ENCODE data around the gene ATP5F1A. TPM values are rescaled to one million over a fixed set of nuclear protein-coding genes. Genes with fewer than 3 reads are reported as not detected.
"Not testable (repeated sequence)": the region's sequence is repeated elsewhere in the genome, so short reads cannot be mapped to it uniquely, and the experiment has no call there.

ATP5F1A gene
- total RNA-seq, 2 donors from 2014 or later: 1,001 to 1,121 TPM

DNA sequence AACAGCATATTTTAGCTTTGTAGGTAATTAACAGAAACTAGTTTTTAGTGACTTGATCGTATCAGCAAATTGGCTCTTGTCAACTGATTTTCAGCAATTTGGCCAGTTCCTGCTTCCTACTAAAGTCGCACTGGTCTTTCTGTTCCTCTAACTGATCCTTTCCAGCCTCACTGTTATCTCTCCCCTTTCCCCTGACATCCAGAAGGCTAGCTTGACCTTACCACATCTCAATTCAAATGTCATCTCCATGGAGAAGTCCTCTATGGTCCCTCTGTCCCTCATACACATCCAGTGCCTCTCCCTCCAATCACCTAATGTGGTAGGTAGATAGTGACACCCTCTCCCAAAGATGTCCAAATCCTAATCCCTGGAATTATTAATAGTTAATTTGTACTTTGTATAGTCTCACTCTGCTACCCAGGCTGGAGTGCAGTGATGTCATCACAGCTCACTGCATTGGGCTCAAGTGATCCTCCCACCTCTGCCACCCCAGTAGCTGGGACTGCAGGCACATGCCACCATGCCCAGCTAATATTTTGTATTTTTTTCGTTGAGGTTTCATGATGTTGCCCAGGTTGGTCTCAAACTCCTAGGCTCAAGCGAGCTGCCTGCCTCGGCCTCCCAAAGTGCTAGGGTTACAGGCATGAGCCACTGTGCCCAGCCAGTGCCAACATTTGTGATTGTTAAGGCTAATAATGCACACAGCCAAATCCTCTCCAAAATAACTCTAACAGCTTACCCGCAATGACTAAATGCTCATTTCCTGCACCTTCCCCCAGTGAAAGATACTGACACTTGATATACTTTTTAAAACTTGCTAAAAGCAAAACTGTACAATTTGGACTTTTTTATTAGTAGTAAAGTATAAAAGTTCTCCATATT is 42.9 kb downstream of the ATP5F1A start:
- intact Hi-C loops (cut with DNase I): no loop called here
- no peak for DNase-seq
- ATAC-seq: no peak

DNA sequence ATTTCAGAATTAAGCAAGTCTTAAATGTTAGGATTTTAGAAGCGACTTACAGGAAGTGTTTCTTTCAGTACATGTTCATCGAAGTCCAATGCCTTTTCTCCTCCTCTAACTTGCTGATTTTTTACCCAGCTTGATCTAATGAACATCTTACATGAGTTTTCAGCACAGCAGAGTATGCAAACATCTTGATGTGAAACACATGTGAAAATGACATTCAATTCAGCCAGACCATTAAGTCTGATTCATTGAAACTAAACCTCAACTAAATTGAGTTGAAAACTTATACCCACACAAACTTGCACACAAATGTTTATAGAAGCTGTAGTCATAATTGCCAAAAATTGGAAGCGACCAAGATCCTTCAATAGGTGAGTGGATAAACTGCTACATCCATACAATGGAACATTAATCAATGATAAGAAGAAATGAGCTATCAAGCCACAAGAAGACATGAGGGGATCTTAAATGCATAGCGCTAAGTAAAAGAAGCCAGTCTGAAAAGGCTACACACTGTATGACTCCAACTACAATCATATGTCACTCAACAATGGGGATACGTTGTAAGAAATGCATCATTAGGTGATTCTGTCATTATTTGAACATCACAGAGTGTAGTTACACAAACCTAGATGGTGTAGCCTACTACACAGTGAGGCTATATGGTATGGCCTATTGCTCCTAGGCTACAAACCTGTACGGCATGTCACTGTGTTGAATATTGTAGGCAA is 44.6 kb downstream of the ATP5F1A start:
- intact Hi-C loops (cut with DNase I): no loop called here
- DNase-seq: no peak
- ATAC-seq: no peak

DNA sequence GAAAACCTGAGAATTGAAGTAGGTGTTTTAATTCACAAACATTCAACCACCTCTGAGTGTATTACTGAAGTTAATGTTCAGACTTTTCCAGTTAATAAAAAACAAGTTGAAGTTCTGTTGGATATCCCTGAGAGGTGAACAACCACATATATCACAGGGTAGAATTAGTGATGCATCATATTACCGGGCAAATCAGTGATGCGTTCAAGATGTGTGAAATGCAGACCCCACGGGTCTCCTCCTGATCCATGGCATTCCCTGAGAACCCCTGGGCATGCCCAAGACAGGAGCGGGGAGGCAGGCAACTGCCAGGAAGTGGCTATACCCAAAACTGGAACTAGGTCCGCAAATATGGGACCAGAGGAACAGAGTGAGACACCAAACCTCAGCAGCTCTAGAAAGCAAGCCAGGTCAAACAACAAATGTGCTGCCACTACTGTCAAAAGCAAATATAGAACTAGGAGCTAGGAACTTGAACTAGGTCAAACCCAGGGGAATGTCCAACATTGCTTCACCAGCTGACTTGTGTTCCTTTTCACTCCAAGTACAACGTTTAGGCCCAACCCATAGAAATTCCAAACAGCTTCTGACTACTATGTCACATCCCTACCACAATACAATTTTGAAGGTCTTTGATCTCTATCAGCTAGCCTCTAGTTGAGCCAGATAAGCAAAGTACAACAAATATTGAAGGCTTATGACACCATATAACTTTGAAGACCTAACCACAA is 46.2 kb downstream of the ATP5F1A start:
- intact Hi-C loops (cut with DNase I): no loop called here
- peak in 1 of 2 donors; percentile 19 for ATAC-seq
- no peak for DNase-seq

DNA sequence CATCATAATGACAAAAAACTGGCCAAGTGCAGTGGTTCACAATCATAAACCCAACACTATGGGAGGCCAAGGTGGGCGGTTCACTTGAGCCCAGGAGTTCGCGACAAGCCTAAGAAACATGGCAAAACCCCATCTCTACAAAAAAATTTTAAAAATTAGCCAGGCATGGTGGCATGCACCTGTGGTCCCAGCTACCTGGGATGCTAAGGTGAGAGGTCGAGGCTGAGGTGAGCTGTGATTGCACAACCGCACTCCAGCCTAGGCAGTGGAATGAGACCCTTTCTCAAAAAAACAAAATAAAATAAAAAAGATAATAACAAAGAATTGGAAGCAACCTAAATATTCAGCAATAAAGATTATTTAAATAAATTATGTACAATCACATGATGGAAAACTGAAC is 47.8 kb downstream of the ATP5F1A start:
- intact Hi-C loops (cut with DNase I): no loop called here
- ATAC-seq: no peak
- no peak for DNase-seq

DNA sequence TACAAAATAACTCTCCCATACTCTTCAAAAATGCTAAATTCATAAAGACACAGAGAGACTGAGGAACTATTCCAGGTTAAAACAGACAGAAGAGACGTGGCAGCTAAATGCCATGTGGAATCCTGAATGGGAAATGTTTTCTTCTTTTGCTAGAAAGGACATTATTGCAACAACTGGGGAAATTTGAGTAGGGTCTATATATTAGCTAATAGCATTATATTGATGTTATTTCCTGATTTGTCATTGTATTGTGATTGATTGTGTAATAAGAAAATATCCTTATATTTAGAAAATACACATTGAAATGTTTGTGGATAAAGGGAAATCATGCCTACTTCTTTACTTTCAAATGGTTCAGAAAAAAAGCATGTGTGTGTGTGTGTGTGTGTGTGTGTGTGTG is 49.5 kb downstream of the ATP5F1A start:
- intact Hi-C loops (cut with DNase I): no loop called here
- no peak for ATAC-seq
- no peak for DNase-seq

DNA sequence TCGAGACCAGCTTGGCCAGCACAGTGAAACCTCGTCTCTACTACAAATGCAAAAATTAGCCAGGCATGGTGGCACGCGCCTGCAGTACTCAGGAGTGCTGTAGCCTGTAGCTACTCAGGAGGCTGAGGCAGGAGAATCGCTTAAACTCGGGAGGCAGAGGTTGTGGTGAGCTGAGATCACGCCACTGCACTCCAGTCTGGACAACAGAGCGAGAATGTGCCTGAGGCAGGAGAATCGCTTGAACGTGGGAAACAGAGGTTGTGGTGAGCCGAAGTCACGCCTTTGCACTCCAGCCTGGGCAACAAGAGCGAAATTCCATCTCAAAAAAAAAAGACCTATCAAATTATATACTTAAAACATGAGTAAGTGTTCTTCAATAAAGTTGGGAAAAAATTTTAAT is 50.7 kb downstream of the ATP5F1A start:
- ATAC-seq; DNase-seq; intact Hi-C loops (cut with DNase I): not testable (repeated sequence)

DNA sequence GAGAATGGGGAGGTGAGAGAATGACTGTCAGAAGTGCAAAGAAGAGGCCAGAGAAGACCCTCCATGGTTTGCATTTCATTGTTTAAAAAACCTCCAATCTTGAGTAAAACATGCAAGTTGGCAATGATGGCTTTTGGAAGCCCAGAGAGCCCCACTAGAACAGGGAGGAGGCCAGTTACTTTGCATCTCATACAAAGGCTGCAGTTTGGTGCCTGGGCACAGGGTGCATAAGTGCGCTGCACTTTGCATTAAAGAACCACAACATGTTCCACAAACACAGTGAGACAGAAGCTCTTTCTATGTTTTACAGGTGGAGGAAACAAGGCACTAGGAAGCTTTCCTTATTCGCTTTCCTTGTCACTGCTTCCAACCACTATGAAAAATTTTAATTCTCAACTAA is 51.4 kb downstream of the ATP5F1A start:
- ATAC-seq (no peak), DNase-seq (no peak)
- intact Hi-C loops (cut with DNase I): no loop called here

DNA sequence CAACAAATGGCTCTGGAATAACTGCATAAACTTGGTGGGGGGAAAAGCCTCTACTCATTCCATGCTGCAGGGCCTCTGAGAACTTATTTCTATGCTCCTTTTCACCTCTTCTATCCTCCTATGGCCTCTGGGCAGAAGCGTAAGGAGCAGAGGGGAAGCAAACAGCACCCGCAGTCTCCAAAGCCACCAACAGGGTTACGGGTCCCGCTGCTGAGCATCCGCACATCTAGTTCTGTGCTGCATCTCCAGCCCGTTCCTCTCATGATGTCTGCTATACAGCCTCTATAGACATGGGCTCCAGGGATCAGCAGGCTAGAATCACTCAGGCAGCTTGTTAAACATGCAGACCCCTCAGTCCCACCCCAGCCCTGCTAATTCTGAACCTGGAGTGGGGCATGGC is 52.0 kb downstream of the ATP5F1A start:
- no peak for ATAC-seq
- intact Hi-C loops (cut with DNase I): no loop called here
- no peak for DNase-seq

DNA sequence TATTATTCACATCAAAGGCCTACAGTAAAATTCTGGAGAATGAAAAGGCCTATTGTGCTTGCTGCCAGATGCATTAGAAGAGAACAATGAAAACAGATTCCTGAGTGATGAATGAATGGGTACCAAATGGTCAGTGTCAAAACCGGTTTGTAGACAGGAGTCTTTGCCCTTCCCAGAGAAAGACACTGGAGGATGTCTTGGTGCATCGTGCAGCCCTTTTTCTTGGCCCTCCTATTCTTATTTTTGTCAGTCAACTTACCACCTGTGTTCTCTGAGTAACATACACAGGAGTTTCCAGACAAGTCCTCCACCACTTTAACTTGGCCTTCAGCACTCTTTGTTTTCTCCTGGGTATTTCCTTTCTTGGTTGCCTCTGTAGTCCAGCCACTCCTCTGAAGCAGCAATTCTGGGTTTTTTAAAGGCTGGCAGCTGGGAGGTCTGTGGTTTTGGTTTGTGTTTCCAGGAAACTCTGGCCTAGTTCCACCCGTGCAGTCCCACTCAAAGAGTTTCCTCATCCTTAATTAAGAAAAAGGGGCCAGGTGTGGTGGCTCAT is 55.4 kb downstream of the ATP5F1A start:
- intact Hi-C loops (cut with DNase I): no loop called here
- DNase-seq: no peak
- peak; percentile 53 to 63 for ATAC-seq

DNA sequence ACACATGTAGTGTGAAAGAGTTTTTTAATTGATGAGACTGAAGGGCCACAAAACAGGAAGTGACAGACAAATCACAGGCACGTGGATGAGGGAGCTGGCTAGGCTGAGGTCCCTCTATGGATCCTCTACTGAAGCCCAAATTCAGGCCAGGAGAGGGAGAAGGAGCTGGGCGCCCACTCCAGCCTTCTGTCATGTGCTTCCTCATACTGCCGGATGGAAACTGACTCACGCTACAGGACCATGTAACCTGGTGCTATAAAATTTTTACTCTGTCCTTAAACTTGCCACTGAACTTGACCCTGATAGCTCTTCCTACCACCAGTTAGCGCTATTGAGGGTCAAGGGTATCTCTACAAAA is 57.4 kb downstream of the ATP5F1A start:
- peak in 1 of 2 donors; percentile 12 for ATAC-seq

DNA sequence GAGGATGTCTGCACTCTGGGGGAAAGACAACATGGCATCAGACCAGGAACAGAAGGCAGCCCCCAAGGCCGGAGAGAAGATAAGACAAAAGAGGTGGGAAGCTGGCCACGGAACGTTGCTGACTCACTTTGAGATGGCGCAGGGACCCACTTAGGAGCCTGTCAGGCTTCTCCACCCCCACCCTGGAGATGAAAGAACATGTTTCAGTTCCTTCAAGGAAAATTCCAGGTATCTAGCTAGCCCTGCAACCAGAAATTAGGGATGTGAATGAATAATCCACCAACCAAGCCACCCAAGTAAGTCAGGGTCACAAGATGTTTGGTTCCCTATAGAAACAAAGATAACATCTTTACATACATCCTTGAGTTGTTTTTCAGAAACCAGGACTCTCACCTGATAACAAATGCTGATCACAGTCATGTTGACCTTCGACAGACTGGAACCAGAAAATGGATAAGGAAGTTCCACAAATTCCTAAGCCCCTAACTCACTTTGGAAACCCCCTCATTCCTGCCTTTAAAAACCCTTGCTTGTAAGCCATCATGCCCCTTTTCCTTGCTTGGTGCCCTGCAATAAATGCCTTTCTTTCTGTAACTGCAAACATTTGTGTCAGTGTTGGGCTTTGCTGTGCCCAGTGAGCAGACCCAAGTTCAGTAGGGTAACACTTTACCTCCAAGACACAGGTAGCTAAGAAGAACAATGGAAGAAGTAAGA is 57.9 kb downstream of the ATP5F1A start:
- DNase-seq (no peak), ATAC-seq (no peak)
- intact Hi-C loops (cut with DNase I): no loop called here

More for the DNA sequence above, 57.4 kb downstream of the ATP5F1A start:
- intact Hi-C loops (cut with DNase I): no loop called here
- no peak for DNase-seq

DNA sequence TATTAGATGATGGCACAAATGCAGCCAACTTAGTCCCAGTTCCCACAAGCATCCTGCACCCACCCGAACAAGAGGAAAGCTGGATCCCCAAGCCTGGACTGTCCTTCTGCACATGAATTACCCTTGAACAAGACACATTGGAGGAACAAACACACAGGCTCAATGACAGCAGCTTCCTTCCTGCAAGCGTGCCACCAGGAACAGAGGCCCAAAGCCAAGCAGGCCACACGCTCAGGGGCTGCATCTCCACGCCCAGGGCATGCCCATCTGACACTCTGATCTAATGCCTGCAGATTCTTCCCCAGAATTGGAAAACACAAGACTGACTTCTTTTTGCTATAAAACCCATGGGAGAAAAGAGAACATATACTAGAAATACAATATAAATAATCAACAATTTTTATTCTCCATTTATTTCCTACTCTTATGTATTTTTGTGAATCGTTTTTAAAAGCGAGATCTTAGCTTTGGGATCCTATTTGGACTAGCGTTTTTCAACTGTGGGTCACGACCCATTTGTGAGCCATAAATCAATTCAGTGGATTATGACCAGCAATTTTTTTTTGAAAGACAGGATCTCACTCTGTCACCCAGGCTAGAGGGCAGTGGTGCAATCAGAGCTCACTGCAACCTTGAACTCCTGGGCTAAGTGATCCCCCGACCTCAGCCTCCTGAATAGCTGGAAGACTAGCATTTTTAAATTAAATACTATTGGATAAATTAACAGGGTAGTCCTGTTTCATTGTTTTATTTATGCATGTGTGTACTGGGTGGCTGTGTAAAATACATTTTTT is 60.4 kb downstream of the ATP5F1A start:
- DNase-seq (no peak), ATAC-seq (no peak)
- intact Hi-C loops (cut with DNase I): no loop called here

DNA sequence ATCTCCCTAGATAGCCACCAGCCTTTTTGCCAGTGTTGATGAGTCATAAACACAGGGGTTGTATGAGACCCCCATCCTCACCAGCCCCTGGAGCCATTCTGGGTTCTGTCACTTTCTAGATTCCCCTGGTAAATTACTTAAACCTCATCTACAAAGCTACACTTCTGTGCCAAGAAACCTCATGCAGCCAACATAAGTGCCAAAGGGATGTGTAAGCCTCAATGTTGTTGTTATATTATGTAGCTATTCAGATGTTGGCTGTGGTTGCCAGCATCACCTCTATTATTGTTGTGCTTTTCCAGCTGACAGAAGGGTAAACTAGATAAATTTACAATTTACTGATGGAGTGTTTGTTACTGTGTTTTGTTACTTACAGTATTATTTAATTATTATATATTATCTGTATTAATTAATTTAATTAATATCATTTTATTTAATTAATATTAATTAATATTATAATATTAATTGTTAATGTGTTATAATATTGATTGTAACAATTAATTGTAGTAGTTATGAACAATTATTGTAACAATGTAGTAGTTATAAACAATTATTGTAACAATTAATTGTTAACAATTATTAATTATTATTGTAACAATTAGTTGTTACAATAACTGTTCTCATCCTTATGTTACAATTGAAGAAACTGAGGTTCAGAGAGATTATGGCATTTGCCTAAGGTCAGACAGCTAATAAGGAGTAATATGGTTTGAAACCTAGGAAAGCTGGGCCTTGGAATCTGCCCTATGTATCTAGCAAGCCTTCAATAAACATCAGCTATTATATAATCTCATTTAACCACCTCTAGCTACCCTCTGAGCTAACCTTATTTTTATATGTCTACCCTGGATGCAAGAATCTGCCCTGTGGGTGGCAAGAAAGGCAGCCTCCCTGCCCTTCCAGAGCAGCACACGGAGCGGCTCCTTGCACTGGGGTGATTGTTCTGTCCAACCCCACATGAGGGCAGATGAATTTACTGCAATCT is 62.1 kb downstream of the ATP5F1A start:
- DNase-seq (no peak), ATAC-seq (no peak)
- intact Hi-C loops (cut with DNase I): no loop called here

DNA sequence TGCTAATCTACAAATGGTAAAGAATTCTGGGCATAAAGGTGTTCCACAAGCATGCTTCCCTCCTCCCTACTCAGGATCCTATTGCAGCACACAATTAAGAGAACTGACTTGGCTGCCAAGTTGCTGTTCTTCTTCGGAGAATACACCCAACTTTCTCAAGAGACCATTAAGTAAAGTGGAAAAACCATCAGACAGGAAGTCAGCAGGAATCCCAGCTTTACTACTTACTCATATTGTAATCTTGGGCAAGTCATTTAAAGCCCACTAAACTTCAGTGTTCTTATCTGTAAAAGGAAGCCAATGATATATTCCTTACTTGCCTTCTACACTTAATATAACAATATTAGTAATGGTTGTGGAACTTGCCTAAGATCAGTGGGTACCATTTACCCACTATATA is 63.9 kb downstream of the ATP5F1A start:
- ATAC-seq (no peak), DNase-seq (no peak)
- intact Hi-C loops (cut with DNase I): no loop called here

DNA sequence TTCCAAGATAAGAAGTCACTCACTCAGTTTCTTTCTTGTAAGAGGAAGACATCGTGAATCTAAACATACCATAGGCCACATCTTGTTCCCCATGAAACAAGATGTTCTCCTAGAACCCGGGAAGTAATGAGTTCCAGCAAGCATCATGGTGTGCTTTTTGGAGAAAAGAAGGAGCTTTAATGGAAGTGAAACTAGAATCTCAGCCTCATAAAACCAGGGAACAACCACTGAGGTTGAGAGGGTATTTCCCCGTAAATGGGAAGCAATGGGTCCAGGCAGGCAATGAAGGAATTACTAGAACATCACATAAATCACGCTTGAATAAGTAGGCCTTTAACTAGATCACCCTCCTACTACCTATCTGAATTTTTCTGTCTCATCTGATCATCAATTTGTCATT is 66.4 kb downstream of the ATP5F1A start:
- ATAC-seq: no peak
- no peak for DNase-seq
- intact Hi-C loops (cut with DNase I): no loop called here
